GM23338 (cell line): ENCODE measurements around the gene PCNX1. TPM values are rescaled to one million over a fixed set of nuclear protein-coding genes. Genes with fewer than 3 reads are reported as not detected.

Experiments
- ATAC-seq: fragments of 200-7000 bp; cut with Tn5 transposase; 3 replicates; pipeline ENCODE4 v1.9.1; 2020
- DNase-seq: peaks from one replicate; pipeline ENCODE4 v3.0.0-alpha.2; 2015; ENCODE audit warnings: low spot score
- H2AFZ ChIP-seq: fragments of 200-600 bp; sonication (generic); 2 replicates; pipeline ENCODE4 v1.8.0; 2016; ENCODE audit warnings: antibody characterized with exemption, mild to moderate bottlenecking, moderate library complexity
- H3F3A ChIP-seq: fragments of 200-600 bp; sonication (generic); replicated peaks from 2 replicates; pipeline ENCODE4 v1.8.0; 2017; ENCODE audit warnings: antibody characterized with exemption, mixed run types, low read depth
- H3K27ac ChIP-seq: fragments of 200-600 bp; sonication (generic); 2 replicates; pipeline ENCODE4 v1.6.1; 2016; ENCODE audit warnings: low read depth
- H3K27me3 ChIP-seq: fragments of 200-600 bp; sonication (generic); 2 replicates; pipeline ENCODE4 v1.8.0; 2016; ENCODE audit warnings: mild to moderate bottlenecking, mixed run types, moderate library complexity; ENCODE audit not compliant: insufficient read depth
- H3K36me3 ChIP-seq: fragments of 200-600 bp; sonication (generic); 2 replicates; pipeline ENCODE4 v1.8.0; 2016; ENCODE audit warnings: mild to moderate bottlenecking; ENCODE audit not compliant: insufficient read depth
- H3K4me1 ChIP-seq: fragments of 200-600 bp; sonication (generic); 2 replicates; pipeline ENCODE4 v1.8.0; 2016; ENCODE audit warnings: mild to moderate bottlenecking, moderate library complexity; ENCODE audit not compliant: insufficient read depth
- H3K4me2 ChIP-seq: fragments of 200-600 bp; sonication (generic); 2 replicates; pipeline ENCODE4 v1.7.1; 2017; ENCODE audit warnings: mixed run types
- H3K4me3 ChIP-seq: fragments of 200-600 bp; sonication (generic); 2 replicates; pipeline ENCODE4 v1.6.1; 2016; ENCODE audit warnings: mixed run types
- H3K79me2 ChIP-seq: fragments of 200-600 bp; sonication (generic); replicated peaks from 2 replicates; pipeline ENCODE4 v1.8.0; 2017; ENCODE audit warnings: mild to moderate bottlenecking; ENCODE audit not compliant: insufficient read depth
- H3K9me2 ChIP-seq: fragments of 200-600 bp; sonication (generic); 2 replicates; pipeline ENCODE4 v1.8.0; 2017; ENCODE audit not compliant: insufficient read depth
- H4K20me1 ChIP-seq: fragments of 200-600 bp; sonication (generic); replicated peaks from 2 replicates; pipeline ENCODE4 v1.8.0; 2017; ENCODE audit warnings: mild to moderate bottlenecking; ENCODE audit not compliant: insufficient read depth
- H3K27ac Mint-ChIP-seq: 2 replicates; pipeline ENCODE4 v1.8.0; 2020; ENCODE audit warnings: inconsistent platforms, mild to moderate bottlenecking, moderate library complexity, mixed read lengths
- H3K27me3 Mint-ChIP-seq: 3 replicates; pipeline ENCODE4 v1.8.0; 2022; ENCODE audit warnings: low read depth, mild to moderate bottlenecking, moderate library complexity, mixed read lengths, inconsistent platforms; ENCODE audit not compliant: insufficient read depth, poor library complexity
- H3K36me3 Mint-ChIP-seq: 3 replicates; pipeline ENCODE4 v1.8.0; 2021; ENCODE audit warnings: low read depth, mild to moderate bottlenecking, inconsistent platforms, moderate library complexity, mixed read lengths
- H3K4me1 Mint-ChIP-seq: 3 replicates; pipeline ENCODE4 v1.8.0; 2020; ENCODE audit warnings: mild to moderate bottlenecking, inconsistent platforms, mixed read lengths
- H3K4me3 Mint-ChIP-seq: 3 replicates; pipeline ENCODE4 v1.8.0; 2021; ENCODE audit warnings: moderate library complexity, mild to moderate bottlenecking, inconsistent platforms, mixed read lengths
- H3K9me3 Mint-ChIP-seq: 3 replicates; pipeline ENCODE4 v1.8.0; 2020; ENCODE audit warnings: moderate library complexity, mild to moderate bottlenecking, inconsistent platforms, mixed read lengths
- CREB1 ChIP-seq: fragments of 250-450 bp; sonication (Bioruptor Pico); IDR thresholded peaks from 2 replicates; pipeline ENCODE4 v1.5.0; 2020; ENCODE audit warnings: low read depth, mild to moderate bottlenecking, moderate library complexity
- CTCF ChIP-seq, 2 experiments: fragments of 200-600 bp in 1 of 2; sonication (generic) in 1 of 2; conservative IDR thresholded peaks; 2 replicates each; pipeline versions ENCODE4 v1.5.1 to v1.6.1; 2016 to 2017; ENCODE audit warnings: antibody characterized with exemption in 2 of 2, low read depth in 2 of 2, mild to moderate bottlenecking in 2 of 2, moderate library complexity in 1 of 2
- ETS1 ChIP-seq: IDR thresholded peaks from 2 replicates; pipeline ENCODE4 v1.6.1; 2016; ENCODE audit warnings: antibody characterized with exemption
- EZH2 ChIP-seq: fragments of 200-600 bp; sonication (generic); IDR thresholded peaks from one replicate; pipeline ENCODE4 v1.8.0; 2017; ENCODE audit warnings: antibody characterized with exemption, mild to moderate bottlenecking, low read depth; ENCODE audit not compliant: unreplicated experiment
- EZH2phosphoT487 ChIP-seq: fragments of 200-600 bp; sonication (generic); IDR thresholded peaks from one replicate; pipeline ENCODE4 v1.8.1; 2018; ENCODE audit warnings: antibody characterized with exemption; ENCODE audit not compliant: unreplicated experiment
- JUNB ChIP-seq: IDR thresholded peaks from one replicate; pipeline ENCODE4 v1.6.1; 2016; ENCODE audit warnings: antibody characterized with exemption; ENCODE audit not compliant: unreplicated experiment
- NANOG ChIP-seq: IDR thresholded peaks from 2 replicates; pipeline ENCODE4 v1.6.1; 2016; ENCODE audit warnings: antibody characterized with exemption, borderline replicate concordance
- POLR2AphosphoS5 ChIP-seq: IDR thresholded peaks from 2 replicates; pipeline ENCODE4 v1.6.1; 2016; ENCODE audit warnings: antibody characterized with exemption, low read depth
- REST ChIP-seq: IDR thresholded peaks from one replicate; pipeline ENCODE4 v1.6.1; 2018; ENCODE audit warnings: antibody characterized with exemption; ENCODE audit not compliant: unreplicated experiment
- STAT1 ChIP-seq: IDR thresholded peaks from one replicate; pipeline ENCODE4 v1.6.1; 2016; ENCODE audit warnings: antibody characterized with exemption; ENCODE audit not compliant: unreplicated experiment
- ZNF114 ChIP-seq: fragments of 250-450 bp; sonication (Bioruptor Pico); IDR thresholded peaks from 2 replicates; pipeline ENCODE4 v1.5.0; 2020; ENCODE audit warnings: mild to moderate bottlenecking, moderate library complexity
- ZNF331 ChIP-seq: fragments of 250-450 bp; sonication (Bioruptor Pico); IDR thresholded peaks from 2 replicates; pipeline ENCODE4 v1.5.0; 2020; ENCODE audit warnings: low read depth, mild to moderate bottlenecking, moderate library complexity
- ZNF462 ChIP-seq: fragments of 250-450 bp; sonication (Bioruptor Pico); IDR thresholded peaks from 2 replicates; pipeline ENCODE4 v1.5.0; 2020; ENCODE audit warnings: mild to moderate bottlenecking, moderate library complexity
- polyA plus RNA-seq: library from polyadenylated mRNA; unstranded; fragments of >200 nt; fragmentation: Nextera tagmentation; extraction: Ambion mirVana; gene quantifications from 2 replicates; pipeline ENCODE4 v1.2.1, GENCODE V29; 2016
- total RNA-seq: library from RNA; depleted of rRNA; stranded (reverse); fragments of >200 nt; shearing (Covaris generic); gene quantifications from 2 replicates; pipeline ENCODE4 v1.2.3, GENCODE V29; 2014

PCNX1 gene
- total and polyA plus RNA-seq, 2 experiments from 2014 or later: 19.4 to 53.1 TPM

- no peak overlapping the region for H3K4me3 ChIP-seq
- no peak overlapping the region for H3K4me2 ChIP-seq
- Mint-ChIP-seq H3K36me3 (peaks cover 39% of the 10 kb centered on the region), H3K4me1 (no peaks in the 10 kb centered on the region), H3K27me3 (no peaks in the 10 kb centered on the region), H3K4me3 (no peak overlapping the region), H3K9me3 (no peaks in the 10 kb centered on the region), H3K27ac (no peak overlapping the region)
- TF ChIP-seq POLR2AphosphoS5 (no peak), EZH2 (no peak), NANOG (no peak), EZH2phosphoT487 (no peak), ETS1 (no peak), ZNF331 (CRISPR knock-in tag) (no peak), ZNF114 (CRISPR knock-in tag) (no peak), JUNB (no peak), REST (no peak), CTCF (conservative IDR thresholded peaks at IDR 0.05; ENCODE audit: low read depth in 2 of 2) (no peak), STAT1 (no peak), ZNF462 (CRISPR knock-in tag) (no peak), CREB1 (CRISPR knock-in tag) (no peak)
- H2AFZ ChIP-seq: no peak overlapping the region
- DNase-seq: no peak
- no peaks in the 10 kb centered on the region for H3F3A ChIP-seq
- no peaks in the 10 kb centered on the region for H3K4me1 ChIP-seq
- H3K79me2 ChIP-seq: no peaks in the 10 kb centered on the region
- no peaks in the 10 kb centered on the region for H3K9me2 ChIP-seq
- no peak overlapping the region for H3K27ac ChIP-seq
- ATAC-seq: no peak
- no peaks in the 10 kb centered on the region for H4K20me1 ChIP-seq
- H3K36me3 ChIP-seq: peaks cover 13% of the 10 kb centered on the region
- H3K27me3 ChIP-seq: no peaks in the 10 kb centered on the region
Observed at GRCh38 chr14:71105177-71105576, 197.9 kb downstream of the PCNX1 start.
